Measurements from ENCODE around the gene HMGB4.

DNA sequence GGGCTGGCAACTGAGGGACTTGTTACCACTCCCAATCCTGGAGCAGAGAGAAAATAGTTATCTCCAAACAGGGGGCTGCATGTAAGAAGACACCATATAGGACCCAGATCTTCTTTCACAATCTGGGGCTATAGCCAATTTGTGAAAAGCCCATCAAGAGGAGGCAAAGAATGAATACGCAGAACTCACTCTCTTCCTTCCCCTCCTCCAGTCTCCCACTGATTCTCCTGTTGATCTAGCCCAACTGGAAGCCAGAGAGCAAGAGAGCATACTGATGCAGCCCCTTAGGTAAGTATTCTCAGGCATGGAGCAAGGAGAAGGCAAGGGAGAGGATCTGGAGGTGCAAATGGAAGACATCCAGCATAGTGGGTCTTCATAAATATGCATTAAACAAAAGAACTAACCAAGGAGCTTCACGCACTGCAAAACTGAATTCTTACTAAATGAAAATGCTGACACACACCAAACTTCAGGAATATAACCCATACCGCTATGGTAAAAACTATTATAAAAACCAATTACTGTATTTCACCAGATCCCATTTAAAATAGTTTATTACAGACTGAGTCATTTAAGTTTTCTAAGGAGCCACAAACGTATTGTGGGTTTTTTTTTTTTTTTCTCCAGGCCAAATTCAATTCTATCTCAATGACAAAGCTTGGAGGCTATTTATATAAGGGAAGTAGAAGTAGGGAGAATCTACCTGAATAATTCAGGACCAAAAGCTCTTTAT is 15.5 kb upstream of the HMGB4 start:
- TF ChIP-seq, protein P1, sequence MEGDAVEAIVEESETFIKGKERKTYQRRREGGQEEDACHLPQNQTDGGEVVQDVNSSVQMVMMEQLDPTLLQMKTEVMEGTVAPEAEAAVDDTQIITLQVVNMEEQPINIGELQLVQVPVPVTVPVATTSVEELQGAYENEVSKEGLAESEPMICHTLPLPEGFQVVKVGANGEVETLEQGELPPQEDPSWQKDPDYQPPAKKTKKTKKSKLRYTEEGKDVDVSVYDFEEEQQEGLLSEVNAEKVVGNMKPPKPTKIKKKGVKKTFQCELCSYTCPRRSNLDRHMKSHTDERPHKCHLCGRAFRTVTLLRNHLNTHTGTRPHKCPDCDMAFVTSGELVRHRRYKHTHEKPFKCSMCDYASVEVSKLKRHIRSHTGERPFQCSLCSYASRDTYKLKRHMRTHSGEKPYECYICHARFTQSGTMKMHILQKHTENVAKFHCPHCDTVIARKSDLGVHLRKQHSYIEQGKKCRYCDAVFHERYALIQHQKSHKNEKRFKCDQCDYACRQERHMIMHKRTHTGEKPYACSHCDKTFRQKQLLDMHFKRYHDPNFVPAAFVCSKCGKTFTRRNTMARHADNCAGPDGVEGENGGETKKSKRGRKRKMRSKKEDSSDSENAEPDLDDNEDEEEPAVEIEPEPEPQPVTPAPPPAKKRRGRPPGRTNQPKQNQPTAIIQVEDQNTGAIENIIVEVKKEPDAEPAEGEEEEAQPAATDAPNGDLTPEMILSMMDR (IDR thresholded peaks at IDR 0.05 in 4 of 5, conservative IDR thresholded peaks at IDR 0.05 in 1 of 5) = no peak
- TF ChIP-seq POLR2A (IDR thresholded peaks at IDR 0.05) = no peak
